ENCODE measurements around the gene BCCIP.

GRCh38 chr10:125843603-125844329 lies 20.4 kb downstream of the BCCIP start:
- no peak for TF ChIP-seq ZBTB33 (IDR thresholded peaks at IDR 0.05)
- TF ChIP-seq, protein P1, sequence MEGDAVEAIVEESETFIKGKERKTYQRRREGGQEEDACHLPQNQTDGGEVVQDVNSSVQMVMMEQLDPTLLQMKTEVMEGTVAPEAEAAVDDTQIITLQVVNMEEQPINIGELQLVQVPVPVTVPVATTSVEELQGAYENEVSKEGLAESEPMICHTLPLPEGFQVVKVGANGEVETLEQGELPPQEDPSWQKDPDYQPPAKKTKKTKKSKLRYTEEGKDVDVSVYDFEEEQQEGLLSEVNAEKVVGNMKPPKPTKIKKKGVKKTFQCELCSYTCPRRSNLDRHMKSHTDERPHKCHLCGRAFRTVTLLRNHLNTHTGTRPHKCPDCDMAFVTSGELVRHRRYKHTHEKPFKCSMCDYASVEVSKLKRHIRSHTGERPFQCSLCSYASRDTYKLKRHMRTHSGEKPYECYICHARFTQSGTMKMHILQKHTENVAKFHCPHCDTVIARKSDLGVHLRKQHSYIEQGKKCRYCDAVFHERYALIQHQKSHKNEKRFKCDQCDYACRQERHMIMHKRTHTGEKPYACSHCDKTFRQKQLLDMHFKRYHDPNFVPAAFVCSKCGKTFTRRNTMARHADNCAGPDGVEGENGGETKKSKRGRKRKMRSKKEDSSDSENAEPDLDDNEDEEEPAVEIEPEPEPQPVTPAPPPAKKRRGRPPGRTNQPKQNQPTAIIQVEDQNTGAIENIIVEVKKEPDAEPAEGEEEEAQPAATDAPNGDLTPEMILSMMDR (IDR thresholded peaks at IDR 0.05; ENCODE audit: low read depth, low read length, missing input control) = no peak
- no peak for TF ChIP-seq ATF3 (IDR thresholded peaks at IDR 0.05)
- no peak for TF ChIP-seq RAD21 (IDR thresholded peaks at IDR 0.05)
- TF ChIP-seq, protein P2, sequence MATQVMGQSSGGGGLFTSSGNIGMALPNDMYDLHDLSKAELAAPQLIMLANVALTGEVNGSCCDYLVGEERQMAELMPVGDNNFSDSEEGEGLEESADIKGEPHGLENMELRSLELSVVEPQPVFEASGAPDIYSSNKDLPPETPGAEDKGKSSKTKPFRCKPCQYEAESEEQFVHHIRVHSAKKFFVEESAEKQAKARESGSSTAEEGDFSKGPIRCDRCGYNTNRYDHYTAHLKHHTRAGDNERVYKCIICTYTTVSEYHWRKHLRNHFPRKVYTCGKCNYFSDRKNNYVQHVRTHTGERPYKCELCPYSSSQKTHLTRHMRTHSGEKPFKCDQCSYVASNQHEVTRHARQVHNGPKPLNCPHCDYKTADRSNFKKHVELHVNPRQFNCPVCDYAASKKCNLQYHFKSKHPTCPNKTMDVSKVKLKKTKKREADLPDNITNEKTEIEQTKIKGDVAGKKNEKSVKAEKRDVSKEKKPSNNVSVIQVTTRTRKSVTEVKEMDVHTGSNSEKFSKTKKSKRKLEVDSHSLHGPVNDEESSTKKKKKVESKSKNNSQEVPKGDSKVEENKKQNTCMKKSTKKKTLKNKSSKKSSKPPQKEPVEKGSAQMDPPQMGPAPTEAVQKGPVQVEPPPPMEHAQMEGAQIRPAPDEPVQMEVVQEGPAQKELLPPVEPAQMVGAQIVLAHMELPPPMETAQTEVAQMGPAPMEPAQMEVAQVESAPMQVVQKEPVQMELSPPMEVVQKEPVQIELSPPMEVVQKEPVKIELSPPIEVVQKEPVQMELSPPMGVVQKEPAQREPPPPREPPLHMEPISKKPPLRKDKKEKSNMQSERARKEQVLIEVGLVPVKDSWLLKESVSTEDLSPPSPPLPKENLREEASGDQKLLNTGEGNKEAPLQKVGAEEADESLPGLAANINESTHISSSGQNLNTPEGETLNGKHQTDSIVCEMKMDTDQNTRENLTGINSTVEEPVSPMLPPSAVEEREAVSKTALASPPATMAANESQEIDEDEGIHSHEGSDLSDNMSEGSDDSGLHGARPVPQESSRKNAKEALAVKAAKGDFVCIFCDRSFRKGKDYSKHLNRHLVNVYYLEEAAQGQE (IDR thresholded peaks at IDR 0.05) = no peak
- no peak for TF ChIP-seq SP1 (IDR thresholded peaks at IDR 0.05)
- no peak for TF ChIP-seq HNF4A (conservative IDR thresholded peaks at IDR 0.05)
- no peak for TF ChIP-seq GABPA (IDR thresholded peaks at IDR 0.05 in 1 of 2, conservative IDR thresholded peaks at IDR 0.05 in 1 of 2)
- TF ChIP-seq TAF1 (conservative IDR thresholded peaks at IDR 0.05) = no peak
- no peak for TF ChIP-seq MAX (IDR thresholded peaks at IDR 0.05)
- no peak for TF ChIP-seq YY1 (IDR thresholded peaks at IDR 0.05)
- no peak for TF ChIP-seq NR2F2 (IDR thresholded peaks at IDR 0.05)
- no peak for TF ChIP-seq JUND (IDR thresholded peaks at IDR 0.05)

All from liver (tissue), 3 donors.